Germinal center (tissue), 1 donor: Measurements from ENCODE around the gene RIN1.

Experiments used
- DNase-seq: peaks from one replicate; pipeline ENCODE4 v3.0.0; 2012; ENCODE audit warnings: mixed read lengths, low spot score

The RIN1 gene

GRCh38 chr11:66294626-66295620 is 41.3 kb downstream of the RIN1 start:
- DNase-seq: no peak

- DNase-seq: no peak
Observed at GRCh38 chr11:66293777-66294625, 42.2 kb downstream of the RIN1 start.

GRCh38 chr11:66293352-66293751 is 42.9 kb downstream of the RIN1 start:
- DNase-seq: no peak

- no peak for DNase-seq
Observed at GRCh38 chr11:66292543-66293332, 43.5 kb downstream of the RIN1 start.

- DNase-seq: peak; percentile 44
Observed at GRCh38 chr11:66291706-66292542, 44.3 kb downstream of the RIN1 start, which contains the start of gene TMEM151A. TMEM151A (plus strand) TSS chr11:66291894; CDS start chr11:66292014, 120 bp downstream.

GRCh38 chr11:66291303-66291705 is 44.9 kb downstream of the RIN1 start:
- DNase-seq: no peak

DNA sequence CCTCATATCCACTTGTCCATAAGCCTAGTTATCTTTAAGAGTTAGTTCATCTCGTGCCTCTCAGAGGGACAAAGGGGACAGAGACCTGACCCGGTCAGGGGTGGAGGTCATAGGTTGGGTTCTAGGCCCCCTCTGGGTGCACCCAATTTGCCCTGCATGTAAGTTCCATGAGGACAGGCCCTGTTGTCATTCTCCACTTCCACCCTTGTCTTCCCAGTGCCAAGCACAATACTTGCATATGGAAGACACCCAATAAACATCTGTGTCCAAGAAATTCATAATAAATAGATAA is 46.0 kb downstream of the RIN1 start:
- DNase-seq: no peak

DNA sequence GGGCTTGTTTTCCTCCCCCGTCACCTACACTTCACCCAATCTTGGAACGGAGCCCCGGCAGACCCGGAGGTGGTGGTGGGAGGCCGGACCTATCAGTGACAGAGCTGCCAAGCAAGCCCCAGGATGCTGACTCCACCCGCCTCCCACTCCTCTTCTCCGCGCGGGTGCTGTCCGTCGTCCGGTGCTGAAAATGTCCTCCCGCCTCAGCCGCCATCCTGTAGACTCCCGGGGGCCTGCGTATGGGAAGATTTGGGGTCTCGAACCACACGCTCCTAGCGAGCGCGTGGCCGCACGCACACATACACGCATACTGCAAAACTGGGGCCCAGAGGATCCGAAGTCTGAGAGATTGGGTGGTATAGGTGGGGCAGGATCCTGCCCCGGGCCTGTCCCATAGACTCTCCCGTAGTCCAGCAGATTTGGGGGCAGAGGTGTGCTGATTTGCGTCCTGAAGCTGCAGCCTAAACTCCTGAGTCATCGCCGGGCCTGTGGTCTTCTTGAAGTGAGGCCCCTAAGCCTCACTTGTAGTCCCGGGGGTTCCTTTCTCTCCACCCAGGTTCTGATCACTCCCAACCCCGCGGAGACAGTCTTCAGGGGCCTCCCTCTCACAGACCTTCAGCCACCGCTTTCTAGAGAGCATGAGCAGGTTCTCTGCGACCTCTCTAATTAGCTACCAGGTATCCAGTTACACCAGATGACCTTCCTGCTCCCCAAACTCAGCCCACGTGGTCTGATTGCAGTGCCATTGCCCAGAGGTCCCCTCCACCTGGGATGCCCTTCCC is 46.5 kb downstream of the RIN1 start:
- DNase-seq: peak; percentile 79

DNA sequence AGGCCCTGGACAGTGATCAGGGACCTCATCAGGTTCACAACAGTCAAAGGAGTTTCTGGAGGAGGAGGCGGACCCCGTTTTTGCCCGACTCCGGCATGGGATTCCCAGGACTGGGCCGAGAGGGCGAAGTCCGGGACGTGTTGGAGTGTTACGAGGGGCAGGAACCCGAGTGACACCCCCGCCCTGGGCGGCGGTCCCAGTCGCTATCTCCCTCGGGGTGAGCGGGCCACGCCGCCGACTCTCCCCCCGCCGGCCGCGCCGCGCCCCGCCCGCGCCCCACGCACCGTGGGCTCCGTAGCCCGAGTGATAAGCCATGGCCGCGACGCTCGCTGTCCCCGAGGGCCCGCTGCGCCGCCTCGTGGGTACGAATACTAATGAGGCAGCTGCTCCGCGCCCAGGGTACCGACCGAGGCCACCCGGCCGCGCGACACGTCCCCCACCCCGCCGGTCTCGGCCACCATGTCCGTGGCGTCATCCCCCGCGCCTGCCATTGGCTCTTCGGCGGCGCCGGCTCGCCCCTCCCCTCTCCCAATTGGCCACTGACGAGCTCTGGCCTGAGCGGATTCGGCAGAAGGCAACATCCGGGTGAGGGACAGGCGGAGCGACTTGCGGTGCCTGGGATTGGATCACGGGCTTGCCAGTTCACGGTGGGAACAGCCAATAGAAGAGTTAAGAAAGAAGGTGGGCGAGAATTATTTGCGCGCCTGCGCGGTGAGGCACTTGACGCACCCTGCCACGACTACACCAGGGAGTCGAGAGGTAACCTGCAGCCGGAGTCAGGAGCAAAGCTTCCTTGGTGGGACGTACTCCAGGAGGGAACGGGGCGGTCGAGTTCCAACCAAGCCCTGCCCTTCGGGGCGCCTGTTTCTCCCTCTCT is 47.3 kb downstream of the RIN1 start, which contains the start of gene YIF1A:
TSS of gene YIF1A (minus strand) at position 473 of the 877 bp plus-strand sequence. CDS start at position 315, 158 bp downstream.
- peak; percentile 100 for DNase-seq

GRCh38 chr11:66287889-66288670 is 48.2 kb downstream of the RIN1 start:
- DNase-seq: no peak

GRCh38 chr11:66287211-66287888 is 48.9 kb downstream of the RIN1 start:
- no peak for DNase-seq

- no peak for DNase-seq
Observed at GRCh38 chr11:66286699-66287098, 49.5 kb downstream of the RIN1 start.

- no peak for DNase-seq
Observed at GRCh38 chr11:66285250-66285947, 50.8 kb downstream of the RIN1 start.

DNA sequence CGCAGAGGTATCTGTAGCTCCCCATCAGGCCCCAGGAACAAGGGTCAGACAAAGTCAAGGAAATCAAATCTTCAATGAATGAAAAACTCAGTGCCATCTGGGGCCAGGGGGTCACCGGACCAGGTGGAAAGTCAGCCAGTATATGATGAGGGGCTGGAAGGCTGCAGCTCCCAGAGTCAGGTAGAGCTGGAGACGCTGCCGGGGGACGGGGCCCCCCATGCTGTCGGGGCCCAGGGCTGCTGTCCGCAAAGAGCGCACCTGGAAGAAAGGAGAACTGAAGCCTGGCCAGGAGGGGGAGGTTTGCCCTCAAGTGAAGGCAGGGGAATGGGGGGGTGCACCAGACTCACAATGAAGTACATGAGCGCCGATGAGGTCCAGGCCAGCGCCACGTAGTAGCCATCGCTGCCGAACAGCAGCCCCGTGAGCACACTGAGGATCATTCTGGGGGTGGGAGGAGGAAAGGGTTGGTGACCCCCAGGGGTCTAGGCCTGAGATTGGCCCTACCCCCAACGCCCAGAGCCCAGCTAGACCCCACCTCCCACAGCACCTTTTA is 51.6 kb downstream of the RIN1 start:
- DNase-seq: no peak

DNA sequence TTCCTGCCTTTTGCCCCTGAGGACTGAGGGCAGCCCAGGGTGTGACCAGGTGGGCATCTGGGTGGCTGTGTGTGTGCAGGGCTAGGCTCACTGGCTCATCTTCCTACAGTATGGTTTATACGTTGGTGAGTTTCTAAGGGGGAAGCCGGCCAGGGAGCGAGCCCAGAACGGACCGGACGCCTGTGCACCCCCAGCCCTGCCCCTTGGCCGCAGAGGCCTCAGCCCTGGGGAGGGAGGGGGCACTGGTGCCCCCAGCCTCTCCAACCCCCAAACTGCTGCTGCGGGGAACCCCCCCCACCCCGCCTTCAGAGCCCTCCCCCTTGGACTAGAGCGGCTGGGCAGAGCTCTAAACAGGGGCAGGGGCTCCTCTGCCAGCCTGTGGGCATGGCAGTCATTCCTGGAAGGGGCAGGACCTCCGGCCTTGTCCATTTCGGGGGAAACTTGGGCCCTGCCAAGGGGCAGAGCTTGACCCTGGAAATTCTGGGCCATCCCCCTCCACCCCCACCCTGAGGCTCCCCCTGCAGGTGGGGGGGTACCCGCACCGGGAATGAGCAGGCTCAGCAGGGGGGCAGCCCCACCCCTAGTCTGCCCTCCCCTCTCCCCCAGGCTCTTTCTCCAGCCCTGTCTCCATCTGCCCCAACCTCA is 52.7 kb downstream of the RIN1 start:
- no peak for DNase-seq
